Measurements from ENCODE around the gene TRMT44.

Gene TRMT44

GRCh38 chr4:8439914-8440491 is 574 bp upstream of the TRMT44 start:
- TF ChIP-seq CTCF (IDR thresholded peaks at IDR 0.05; ENCODE audit: borderline replicate concordance, control extremely low read depth, extremely low read depth, insufficient read depth, missing control alignments): no peak
- in situ Hi-C loops (cut with MboI; ENCODE audit: low sequenced_read_pairs, unreplicated experiment): no loop called here
- DNase-seq (ENCODE audit: low spot score): no peak

GRCh38 chr4:8441499-8442091 is 1.0 kb downstream of the TRMT44 start:
- in situ Hi-C loops (cut with MboI; ENCODE audit: low sequenced_read_pairs, unreplicated experiment): no loop called here
- TF ChIP-seq CTCF (IDR thresholded peaks at IDR 0.05; ENCODE audit: borderline replicate concordance, control extremely low read depth, extremely low read depth, insufficient read depth, missing control alignments): no peak
- no peak for DNase-seq (ENCODE audit: low spot score)

DNA sequence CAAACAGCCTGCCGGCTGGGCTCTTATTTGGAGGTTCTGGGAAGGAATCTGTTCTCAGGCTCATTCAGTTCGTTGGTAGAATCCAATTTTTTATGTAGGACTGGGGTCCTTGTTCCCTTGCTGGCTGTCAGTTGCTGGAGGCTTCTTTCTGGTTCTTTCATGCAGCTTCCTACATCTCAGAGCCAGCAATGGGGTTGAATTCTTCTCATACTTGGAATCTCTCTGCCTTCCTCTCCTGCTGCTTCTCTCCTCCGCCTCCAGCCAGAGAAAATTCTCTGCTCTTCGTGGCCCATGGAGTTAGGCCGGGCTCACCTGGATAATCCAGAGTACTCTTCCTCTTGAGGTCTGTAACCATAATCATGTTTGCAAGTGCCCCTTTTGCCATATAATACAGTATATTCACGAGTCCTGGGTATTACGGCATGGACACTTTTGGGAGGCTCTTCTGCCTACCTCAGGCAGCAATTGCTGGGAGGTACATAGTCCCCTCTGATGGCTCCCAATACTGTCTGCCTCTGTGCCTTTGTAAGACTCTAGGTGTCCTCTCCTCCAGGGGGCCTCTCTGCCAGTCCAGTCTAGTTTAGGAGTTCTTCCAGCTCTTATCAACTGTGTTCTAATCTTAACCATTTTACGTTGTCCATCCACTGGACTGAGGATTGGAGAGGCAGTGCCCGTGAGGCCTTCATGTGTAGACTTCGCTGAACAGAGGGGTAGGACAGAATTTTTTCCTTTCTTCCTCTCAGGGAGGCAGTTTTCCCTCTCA is 2.2 kb downstream of the TRMT44 start:
- TF ChIP-seq CTCF (IDR thresholded peaks at IDR 0.05; ENCODE audit: borderline replicate concordance, control extremely low read depth, extremely low read depth, insufficient read depth, missing control alignments): no peak
- in situ Hi-C loops (cut with MboI; ENCODE audit: low sequenced_read_pairs, unreplicated experiment): no loop called here
- no peak for DNase-seq (ENCODE audit: low spot score)

DNA sequence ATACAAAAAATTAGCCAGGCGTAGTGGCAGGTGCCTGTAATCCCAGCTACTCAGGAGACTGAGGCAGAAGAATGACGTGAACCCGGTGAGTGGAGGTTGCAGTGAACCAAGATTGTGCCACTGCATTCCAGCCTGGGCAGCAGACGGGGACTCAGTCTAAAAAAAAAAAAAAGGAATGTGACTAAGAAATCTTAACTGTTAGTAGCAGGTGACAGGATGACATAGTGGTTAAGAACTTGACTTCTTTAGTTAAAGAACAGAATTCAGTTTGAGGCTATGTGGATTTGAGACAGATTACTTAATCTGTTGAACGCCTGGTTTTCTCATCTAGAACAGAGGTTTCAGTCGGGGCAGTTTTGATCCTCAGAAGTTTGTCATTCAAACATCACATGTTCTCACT is 3.2 kb downstream of the TRMT44 start:
- in situ Hi-C loops (cut with MboI; ENCODE audit: low sequenced_read_pairs, unreplicated experiment): no loop called here
- TF ChIP-seq CTCF (IDR thresholded peaks at IDR 0.05; ENCODE audit: borderline replicate concordance, control extremely low read depth, extremely low read depth, insufficient read depth, missing control alignments): no peak
- DNase-seq (ENCODE audit: low spot score): no peak

DNA sequence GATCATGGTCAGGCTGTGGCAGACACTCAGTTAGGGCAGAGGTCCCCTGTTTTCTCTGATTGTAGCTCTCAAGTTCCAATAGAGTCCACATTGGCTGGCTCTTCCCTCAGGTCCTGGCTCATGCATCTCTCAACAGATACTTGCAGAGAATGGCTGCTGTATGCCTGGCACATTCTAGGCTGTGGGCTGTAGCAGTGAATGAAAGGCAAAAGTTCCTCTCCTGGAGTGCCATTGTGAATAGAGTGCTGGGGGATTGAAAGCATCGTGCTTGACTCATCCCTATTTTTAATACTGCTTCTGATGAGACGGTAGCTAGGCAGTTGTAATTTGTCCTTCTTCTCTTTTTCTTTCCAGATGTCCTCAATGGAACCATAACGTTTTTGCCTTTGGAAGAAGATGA is 5.5 kb downstream of the TRMT44 start:
- no peak for DNase-seq (ENCODE audit: low spot score)
- in situ Hi-C loops (cut with MboI; ENCODE audit: low sequenced_read_pairs, unreplicated experiment): no loop called here
- TF ChIP-seq CTCF (IDR thresholded peaks at IDR 0.05; ENCODE audit: borderline replicate concordance, control extremely low read depth, extremely low read depth, insufficient read depth, missing control alignments): no peak

- in situ Hi-C loops (cut with MboI; ENCODE audit: low sequenced_read_pairs, unreplicated experiment): no loop called here
- TF ChIP-seq CTCF (IDR thresholded peaks at IDR 0.05; ENCODE audit: borderline replicate concordance, control extremely low read depth, extremely low read depth, insufficient read depth, missing control alignments): no peak
- no peak for DNase-seq (ENCODE audit: low spot score)
These were observed 11.0 kb downstream of the TRMT44 start for GRCh38 chr4:8451440-8452182.
